Stimulated activated CD8-positive, alpha-beta memory T cell treated with anti-CD3 and anti-CD28 coated beads, Interleukin-2, amount 100 ng/mL, for 1 hour (primary cell): ENCODE measurements around the gene CFH.
"Not testable (repeated sequence)": the region's sequence is repeated elsewhere in the genome, so short reads cannot be mapped to it uniquely, and the experiment has no call there.

Source experiments
- DNase-seq, 2 donors: peaks; one replicate each; pipeline ENCODE4 v3.0.0-alpha.2; 2020; ENCODE audit warnings: low read depth in 2 of 2

CFH gene

GRCh38 chr1:196651637-196652215 is at the start of gene CFH:
TSS of gene CFH (plus strand) at chr1:196652043. CDS start at chr1:196652118, 75 bp downstream.
- DNase-seq: no peak

- DNase-seq: no peak
Observed at GRCh38 chr1:196603651-196604050, 48.2 kb upstream of the CFH start.

GRCh38 chr1:196607981-196608380 is 43.9 kb upstream of the CFH start:
- DNase-seq: no peak

GRCh38 chr1:196608390-196609369 is 43.2 kb upstream of the CFH start, which contains the start of gene KCNT2:
TSS of gene KCNT2 (minus strand) at chr1:196608440. CDS start at chr1:196608309, 131 bp downstream.
- no peak for DNase-seq

- DNase-seq: no peak
Observed at GRCh38 chr1:196609370-196609737, 42.5 kb upstream of the CFH start.

- no peak for DNase-seq
Observed at GRCh38 chr1:196611873-196612272, 40.0 kb upstream of the CFH start.

GRCh38 chr1:196619721-196620120 is 32.1 kb upstream of the CFH start:
- DNase-seq: no peak

GRCh38 chr1:196623079-196623478 is 28.8 kb upstream of the CFH start:
- DNase-seq: no peak

- no peak for DNase-seq
Observed at GRCh38 chr1:196628838-196629237, 23.0 kb upstream of the CFH start.

- no peak for DNase-seq
Observed at GRCh38 chr1:196637606-196638005, 14.2 kb upstream of the CFH start.

- DNase-seq: no peak
Observed at GRCh38 chr1:196638466-196638865, 13.4 kb upstream of the CFH start.

- not testable (repeated sequence) for DNase-seq
Observed at GRCh38 chr1:196639291-196639690, 12.6 kb upstream of the CFH start.

GRCh38 chr1:196640976-196641375 is 10.9 kb upstream of the CFH start:
- no peak for DNase-seq

- DNase-seq: no peak
Observed at GRCh38 chr1:196649990-196650389, 1.9 kb upstream of the CFH start.

- no peak for DNase-seq
Observed at GRCh38 chr1:196650403-196650802, 1.4 kb upstream of the CFH start.

GRCh38 chr1:196651079-196651478 is 764 bp upstream of the CFH start:
- no peak for DNase-seq

- DNase-seq: no peak
Observed at GRCh38 chr1:196654271-196654670, 2.4 kb downstream of the CFH start.

- DNase-seq: no peak
Observed at GRCh38 chr1:196655071-196655470, 3.2 kb downstream of the CFH start.

- DNase-seq: no peak
Observed at GRCh38 chr1:196655494-196655893, 3.7 kb downstream of the CFH start.

- DNase-seq: no peak
Observed at GRCh38 chr1:196659471-196659870, 7.6 kb downstream of the CFH start.

- no peak for DNase-seq
Observed at GRCh38 chr1:196660272-196660671, 8.4 kb downstream of the CFH start.

- DNase-seq: no peak
Observed at GRCh38 chr1:196660852-196661251, 9.0 kb downstream of the CFH start.

- no peak for DNase-seq
Observed at GRCh38 chr1:196661345-196661744, 9.5 kb downstream of the CFH start.
